OCI-LY1 (cell line): ENCODE data around the gene TAOK1.

ENCODE experiments used
- H2AFZ ChIP-seq: fragments of 200-600 bp; sonication (generic), shearing (Covaris generic); 2 replicates; pipeline ENCODE4 v1.6.0; 2014; ENCODE audit warnings: antibody characterized with exemption, mild to moderate bottlenecking, low read length
- H3F3A ChIP-seq: fragments of 200-600 bp; sonication (generic), shearing (Covaris generic); 2 replicates; pipeline ENCODE4 v1.6.0; 2014; ENCODE audit warnings: mild to moderate bottlenecking, antibody characterized with exemption, low read length, moderate library complexity; ENCODE audit not compliant: insufficient read depth
- H3K27ac ChIP-seq: fragments of 200-600 bp; sonication (generic); 2 replicates; pipeline ENCODE4 v1.5.1; 2014; ENCODE audit warnings: low read length, mixed run types, mild to moderate bottlenecking, low read depth; ENCODE audit not compliant: poor library complexity, severe bottlenecking
- H3K27me3 ChIP-seq: fragments of 200-600 bp; sonication (generic); 2 replicates; pipeline ENCODE4 v1.6.0; 2014; ENCODE audit warnings: antibody characterized with exemption, mild to moderate bottlenecking, low read length, moderate library complexity; ENCODE audit not compliant: insufficient read depth
- H3K36me3 ChIP-seq: fragments of 200-600 bp; sonication (generic); 2 replicates; pipeline ENCODE4 v1.6.1; 2014; ENCODE audit warnings: mild to moderate bottlenecking, antibody characterized with exemption, low read length, moderate library complexity, mixed read lengths; ENCODE audit not compliant: insufficient read depth
- H3K4me1 ChIP-seq: fragments of 200-600 bp; sonication (generic); 2 replicates; pipeline ENCODE4 v1.5.1; 2014; ENCODE audit warnings: mild to moderate bottlenecking, low read length, moderate library complexity; ENCODE audit not compliant: insufficient read depth, severe bottlenecking
- H3K4me2 ChIP-seq: fragments of 200-600 bp; sonication (generic), shearing (Covaris generic); 2 replicates; pipeline ENCODE4 v1.6.1; 2014; ENCODE audit warnings: low read length
- H3K4me3 ChIP-seq: fragments of 200-600 bp; sonication (generic); 2 replicates; pipeline ENCODE4 v1.5.1; 2014; ENCODE audit warnings: low read length, low read depth, mild to moderate bottlenecking, mixed read lengths; ENCODE audit not compliant: poor library complexity, severe bottlenecking
- H3K79me2 ChIP-seq: fragments of 200-600 bp; shearing (Covaris generic); 2 replicates; pipeline ENCODE4 v1.6.1; 2016; ENCODE audit warnings: mixed run types, low read length, mixed read lengths; ENCODE audit not compliant: insufficient read depth
- H3K9ac ChIP-seq: fragments of 200-600 bp; sonication (generic), shearing (Covaris generic); 2 replicates; pipeline ENCODE4 v1.6.1; 2014; ENCODE audit warnings: mild to moderate bottlenecking, low read length, mixed read lengths
- H3K9me2 ChIP-seq: fragments of 200-600 bp; sonication (generic), shearing (Covaris generic); 2 replicates; pipeline ENCODE4 v1.6.1; 2014; ENCODE audit warnings: low read depth, mild to moderate bottlenecking, low read length, mixed read lengths
- H3K9me3 ChIP-seq: fragments of 200-600 bp; shearing (Covaris generic); 2 replicates; pipeline ENCODE4 v1.6.1; 2014; ENCODE audit warnings: low read length, mixed read lengths
- H4K20me1 ChIP-seq: fragments of 200-600 bp; sonication (generic), shearing (Covaris generic); 2 replicates; pipeline ENCODE4 v1.6.0; 2016; ENCODE audit warnings: mild to moderate bottlenecking, low read length; ENCODE audit not compliant: insufficient read depth
- CTCF ChIP-seq: fragments of 200-600 bp; sonication (generic), shearing (Covaris generic); IDR thresholded peaks from 2 replicates; pipeline ENCODE4 v1.5.1; 2017; ENCODE audit warnings: mild to moderate bottlenecking, antibody characterized with exemption, low read length, moderate library complexity, mixed read lengths
- EZH2 ChIP-seq: fragments of 200-600 bp; sonication (generic), shearing (Covaris generic); IDR thresholded peaks from 2 replicates; pipeline ENCODE4 v1.8.0; 2017; ENCODE audit warnings: borderline replicate concordance, mixed run types, mild to moderate bottlenecking, antibody characterized with exemption, low read length, moderate library complexity, mixed read lengths

TAOK1 gene

GRCh38 chr17:29504711-29505110 is 114.5 kb downstream of the TAOK1 start:
- no peak overlapping the region for H3K9ac ChIP-seq
- no peaks in the 10 kb centered on the region for H3K27me3 ChIP-seq
- no peaks in the 10 kb centered on the region for H3K79me2 ChIP-seq
- H3K9me3 ChIP-seq, result no peaks in the 10 kb centered on the region
- H3K4me1 ChIP-seq, result no peaks in the 10 kb centered on the region
- no peak overlapping the region for H3K4me2 ChIP-seq
- H2AFZ ChIP-seq, result no peak overlapping the region
- no peaks in the 10 kb centered on the region; the same call in 1 of the 2 replicates for H3F3A ChIP-seq
- H3K4me3 ChIP-seq, result no peak overlapping the region
- TF ChIP-seq CTCF (no peak), EZH2 (no peak)
- H3K9me2 ChIP-seq, result no peaks in the 10 kb centered on the region
- no peaks in the 10 kb centered on the region for H4K20me1 ChIP-seq
- H3K36me3 ChIP-seq, result peaks cover 79% of the 10 kb centered on the region
- no peak overlapping the region for H3K27ac ChIP-seq

- no peak overlapping the region for H2AFZ ChIP-seq
- H3K27ac ChIP-seq, result no peak overlapping the region
- no peak overlapping the region for H3K4me3 ChIP-seq
- no peaks in the 10 kb centered on the region for H3K9me3 ChIP-seq
- no peaks in the 10 kb centered on the region for H3K27me3 ChIP-seq
- H3K79me2 ChIP-seq, result no peaks in the 10 kb centered on the region
- no peaks in the 10 kb centered on the region for H4K20me1 ChIP-seq
- no peak overlapping the region for H3K4me2 ChIP-seq
- peaks cover 80% of the 10 kb centered on the region for H3K36me3 ChIP-seq
- no peak overlapping the region for H3K9ac ChIP-seq
- no peaks in the 10 kb centered on the region for H3K9me2 ChIP-seq
- no peaks in the 10 kb centered on the region for H3K4me1 ChIP-seq
- H3F3A ChIP-seq, result no peaks in the 10 kb centered on the region; the same call in 1 of the 2 replicates
- TF ChIP-seq CTCF, result no peak
- TF ChIP-seq EZH2, result no peak
Measured at GRCh38 chr17:29505836-29506235, 115.7 kb downstream of the TAOK1 start.

GRCh38 chr17:29510953-29511352 is 120.8 kb downstream of the TAOK1 start:
- no peak overlapping the region for H3K4me3 ChIP-seq
- no peak overlapping the region for H3K4me2 ChIP-seq
- no peaks in the 10 kb centered on the region for H3K9me2 ChIP-seq
- TF ChIP-seq EZH2 (no peak), CTCF (no peak)
- no peaks in the 10 kb centered on the region for H3K4me1 ChIP-seq
- H3K36me3 ChIP-seq, result peaks cover 71% of the 10 kb centered on the region
- H4K20me1 ChIP-seq, result no peaks in the 10 kb centered on the region
- no peak overlapping the region for H2AFZ ChIP-seq
- H3K27me3 ChIP-seq, result no peaks in the 10 kb centered on the region
- no peak overlapping the region for H3K9ac ChIP-seq
- no peaks in the 10 kb centered on the region for H3K79me2 ChIP-seq
- no peaks in the 10 kb centered on the region for H3K9me3 ChIP-seq
- H3K27ac ChIP-seq, result no peak overlapping the region
- H3F3A ChIP-seq, result no peaks in the 10 kb centered on the region; the same call in 1 of the 2 replicates
